C4-2B (cell line): ENCODE measurements around the gene TUBA1A.

ENCODE experiments used
- CTCF ChIP-seq: fragments of 450-650 bp; conservative IDR thresholded peaks from 2 replicates; pipeline ENCODE4 v1.5.1; 2017; ENCODE audit warnings: mild to moderate bottlenecking
- ZFX ChIP-seq: fragments of 450-650 bp; IDR thresholded peaks from 2 replicates; pipeline ENCODE4 v1.6.1; 2017

DNA sequence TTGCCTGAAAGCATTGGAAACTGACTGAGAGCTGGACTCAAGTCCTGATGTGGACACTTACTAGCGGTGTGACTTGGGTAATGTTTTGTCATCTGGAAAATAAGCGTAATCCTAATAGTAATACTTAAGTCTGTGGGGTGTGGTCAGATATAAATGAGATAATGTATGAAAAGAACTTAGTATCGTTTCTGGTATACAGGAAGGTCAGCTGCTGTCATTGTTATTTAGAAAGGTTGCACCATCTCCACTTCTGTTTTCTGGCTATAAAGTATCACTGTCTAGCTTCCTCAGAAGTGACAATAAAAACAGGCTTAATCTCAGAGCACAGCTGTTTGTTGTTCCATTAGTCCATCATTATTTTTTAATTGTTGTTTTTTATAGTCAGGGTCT lies 41.9 kb upstream of the TUBA1A start:
- TF ChIP-seq CTCF (no peak), ZFX (no peak)
